Raji (cell line): ENCODE measurements around the gene ILRUN.

ENCODE experiments used
- POLR2A ChIP-seq: IDR thresholded peaks from 2 replicates; pipeline ENCODE4 v1.6.1; 2011; ENCODE audit warnings: low read depth, low read length, control low read depth; ENCODE audit not compliant: insufficient read depth

Gene ILRUN

DNA sequence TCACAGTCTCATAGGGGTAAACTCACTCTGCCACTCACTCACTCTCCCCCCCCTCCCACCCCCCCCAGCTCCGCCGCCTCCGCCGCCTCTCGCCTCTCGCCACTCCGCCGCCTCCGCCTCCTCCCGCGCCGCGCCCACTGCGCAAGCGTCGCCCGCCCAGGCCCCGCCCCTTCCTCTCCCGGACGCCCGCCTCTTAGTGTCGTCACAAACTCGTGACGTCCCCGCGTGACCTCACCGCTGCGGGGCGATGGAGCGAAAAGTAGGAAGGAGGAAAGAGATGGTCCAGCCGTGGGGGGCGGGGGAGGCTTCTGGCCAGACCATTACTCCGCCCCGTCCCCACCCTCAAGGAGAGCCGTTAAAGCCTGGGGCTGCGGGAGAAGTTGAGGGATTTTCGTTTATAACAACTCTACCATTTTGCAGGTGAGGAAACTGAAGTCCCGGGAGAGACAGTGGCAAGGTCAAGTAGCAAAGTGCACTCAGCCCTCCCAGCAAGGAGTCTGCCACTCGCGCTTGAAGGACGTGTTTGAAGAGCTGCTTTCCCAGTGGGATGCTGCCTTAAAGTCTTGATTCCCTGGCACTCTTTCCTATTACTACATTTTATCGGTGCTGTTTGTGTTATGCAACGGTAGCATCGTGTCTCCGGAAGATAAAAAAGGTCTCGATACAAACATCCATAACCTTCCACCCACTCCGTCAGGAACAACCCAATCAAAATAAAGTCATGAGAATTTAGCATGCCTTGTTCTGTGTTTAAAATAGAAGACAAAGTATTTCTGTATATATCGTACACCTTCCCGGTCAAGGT lies at the start of gene ILRUN:
Gene ILRUN (minus strand): TSS at position 29 of the 805 bp plus-strand sequence. CDS start 164 bp downstream, outside the sequence.
- TF ChIP-seq POLR2A, result peak; percentile 69

DNA sequence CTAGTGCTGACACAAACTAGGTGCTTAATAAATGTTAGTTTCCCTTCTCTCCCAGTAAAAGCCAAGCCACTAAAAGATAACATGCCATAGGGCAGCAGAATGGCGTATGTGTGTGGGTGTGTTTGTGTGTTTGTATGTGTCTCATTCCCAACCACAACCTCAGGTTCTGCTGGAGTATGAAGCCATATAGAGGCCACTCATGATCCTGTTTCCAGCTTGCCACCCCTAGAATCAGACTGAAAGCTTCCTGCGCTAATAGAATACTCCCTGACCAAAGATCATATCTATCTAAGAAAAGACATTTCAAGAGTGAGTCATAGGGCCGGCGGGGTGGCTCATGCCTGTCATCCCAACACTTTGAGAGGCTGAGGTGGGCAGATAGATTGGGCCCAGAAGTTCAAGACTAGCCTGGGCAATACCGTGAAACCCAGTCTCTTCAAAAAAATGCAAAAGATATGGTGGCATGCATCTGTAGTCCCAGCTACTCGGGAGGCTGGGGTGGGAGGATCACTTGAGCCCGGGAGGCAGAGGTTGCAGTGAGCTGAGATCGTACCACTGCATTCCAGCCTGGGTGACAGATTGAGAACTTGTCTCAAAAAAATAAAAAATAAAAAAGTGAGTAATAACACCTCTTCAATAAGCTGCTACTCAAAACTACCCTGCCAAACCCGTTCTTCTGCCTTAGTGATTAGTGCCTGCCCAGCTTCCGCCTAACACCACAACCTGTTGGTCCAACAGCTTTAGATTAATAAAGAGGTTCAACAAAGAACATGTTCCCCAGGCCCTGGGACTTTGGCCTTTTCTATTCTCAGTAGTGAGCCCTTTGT lies 48.9 kb upstream of the ILRUN start:
- no peak for TF ChIP-seq POLR2A

DNA sequence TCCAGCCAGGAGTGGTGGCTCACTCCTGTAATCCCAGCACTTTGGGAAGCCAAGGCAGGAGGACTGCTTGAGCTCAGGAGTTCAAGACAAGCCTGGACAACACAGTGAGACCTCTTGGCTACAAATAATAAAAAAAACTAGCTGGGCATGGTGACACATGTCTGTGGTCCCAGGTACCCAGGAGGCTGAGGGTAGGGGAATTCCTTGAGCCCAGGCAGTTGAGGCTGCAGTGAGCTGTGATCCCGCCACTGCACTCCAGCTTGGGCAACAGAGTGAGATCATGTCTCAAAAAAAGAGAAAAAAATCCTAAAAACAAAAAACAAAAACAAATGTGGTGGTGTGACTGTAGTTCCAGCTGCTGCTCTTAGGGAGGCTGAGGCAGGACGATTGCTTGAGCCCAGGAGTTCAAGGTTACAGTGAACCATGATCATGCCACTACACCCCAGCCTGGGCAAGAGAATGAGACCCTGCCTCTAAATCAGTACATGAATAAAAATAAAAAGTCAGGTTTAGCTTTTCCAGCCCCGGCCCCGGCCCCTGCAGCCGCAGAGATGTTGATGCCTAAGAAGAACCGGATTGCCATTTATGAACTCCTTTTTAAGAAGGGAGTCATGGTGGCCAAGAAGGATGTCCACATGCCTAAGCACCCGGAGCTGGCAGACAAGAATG lies 47.2 kb upstream of the ILRUN start:
- no peak for TF ChIP-seq POLR2A

DNA sequence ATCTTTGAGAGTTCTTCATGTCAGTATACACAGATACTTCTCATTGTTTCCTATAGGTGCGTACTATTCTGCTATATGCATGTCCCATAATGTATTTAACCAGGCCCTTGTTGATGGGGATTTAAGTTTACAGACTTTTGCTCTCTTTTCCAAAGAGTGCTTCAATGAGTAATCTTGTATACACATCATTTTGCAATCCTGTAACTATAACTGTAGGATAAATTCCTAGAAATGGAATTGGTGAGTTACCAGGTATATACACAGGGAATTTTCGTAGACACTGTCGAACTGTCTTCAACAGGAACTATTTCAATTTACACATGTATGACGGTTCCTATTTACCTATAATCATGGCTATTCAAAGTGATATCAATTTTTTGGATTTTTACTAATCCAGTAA lies 45.5 kb upstream of the ILRUN start:
- no peak for TF ChIP-seq POLR2A

DNA sequence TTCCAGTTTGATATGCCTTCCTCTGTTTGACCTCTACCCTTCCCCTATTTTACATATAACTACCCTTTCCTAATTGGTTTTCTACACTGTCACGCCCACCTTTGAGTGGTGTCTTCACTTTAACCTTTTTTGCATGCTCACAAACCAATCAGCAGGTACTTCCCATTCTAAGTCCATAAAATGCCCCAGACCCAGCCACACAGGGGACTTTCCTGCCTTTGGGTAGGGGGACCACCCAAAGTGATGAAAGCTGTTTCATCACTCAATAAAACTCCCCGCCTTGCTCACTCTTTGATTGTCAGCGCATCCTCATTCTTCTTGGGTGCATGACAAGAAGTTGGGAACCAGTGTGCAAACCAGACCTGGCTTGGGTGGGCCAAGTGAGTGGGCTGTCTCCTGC lies 40.3 kb upstream of the ILRUN start:
- no peak for TF ChIP-seq POLR2A

DNA sequence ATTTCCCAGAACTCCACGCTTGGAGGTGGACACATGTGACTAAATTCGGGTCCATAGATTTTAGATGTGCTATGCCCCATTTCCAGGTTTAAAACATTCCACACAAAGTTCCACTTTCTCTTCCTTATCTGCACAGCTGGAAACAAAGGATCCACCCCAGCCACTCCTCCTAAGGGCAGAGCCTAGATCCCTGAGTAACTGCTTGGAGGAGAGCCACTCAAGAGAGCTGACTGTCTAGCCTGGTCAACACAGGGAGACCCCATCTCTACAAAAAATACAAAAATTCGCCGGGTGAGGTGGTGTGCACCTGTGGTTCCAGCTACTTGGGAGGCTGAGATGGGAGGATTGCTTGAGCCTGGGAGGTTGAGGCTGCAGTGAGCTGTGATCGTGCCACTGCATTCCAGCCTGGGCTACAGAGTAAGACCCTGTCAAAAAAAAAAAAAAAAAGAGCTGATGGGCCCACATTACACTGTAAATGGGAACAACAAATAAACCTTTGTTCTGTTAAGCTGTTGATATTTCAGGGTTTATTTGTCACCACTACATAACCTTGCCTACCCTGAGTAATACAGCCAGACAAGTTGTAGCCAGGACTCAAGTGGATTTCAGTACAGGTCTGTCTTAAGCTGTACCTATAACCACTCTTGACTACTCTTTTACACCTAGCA lies 35.0 kb upstream of the ILRUN start:
- no peak for TF ChIP-seq POLR2A

DNA sequence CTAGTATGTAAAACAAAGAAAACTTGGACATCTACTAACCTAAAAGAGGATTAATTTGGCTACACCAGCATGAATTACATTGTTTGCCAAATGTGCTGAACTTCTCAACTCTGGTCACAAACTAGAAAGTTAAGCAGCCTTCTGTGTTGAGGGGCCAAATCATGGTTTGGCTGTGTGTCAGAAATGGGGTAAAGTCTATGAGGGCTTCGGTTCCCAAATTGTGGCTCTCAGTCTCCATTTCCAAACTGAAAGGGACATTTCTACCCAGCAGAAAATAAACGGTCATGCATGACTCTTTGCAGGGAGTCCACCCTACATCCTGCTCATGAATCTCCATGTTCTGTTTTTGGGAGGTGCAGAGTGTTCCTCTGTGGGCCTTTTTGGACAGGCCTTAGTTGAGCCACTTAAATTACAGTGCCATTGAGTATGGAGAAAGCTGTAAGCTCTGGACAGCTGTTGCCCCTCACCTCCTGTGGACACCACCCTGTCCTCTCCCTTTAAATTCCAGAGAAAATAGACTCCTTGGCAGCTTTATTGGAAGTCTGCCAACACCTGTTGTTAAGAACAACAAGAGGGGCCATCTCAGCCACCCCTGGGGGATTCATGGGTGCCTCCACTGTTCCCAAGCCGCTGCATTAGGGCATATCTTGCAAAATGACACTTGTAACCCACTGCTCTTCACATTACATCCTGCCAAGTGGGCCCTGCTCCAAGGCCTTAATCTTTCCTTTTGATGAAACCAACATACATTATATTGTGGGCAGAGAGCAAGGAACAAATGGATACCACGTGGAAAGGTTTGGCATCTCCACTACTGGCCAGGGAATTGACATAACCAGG lies 33.3 kb upstream of the ILRUN start:
- no peak for TF ChIP-seq POLR2A

DNA sequence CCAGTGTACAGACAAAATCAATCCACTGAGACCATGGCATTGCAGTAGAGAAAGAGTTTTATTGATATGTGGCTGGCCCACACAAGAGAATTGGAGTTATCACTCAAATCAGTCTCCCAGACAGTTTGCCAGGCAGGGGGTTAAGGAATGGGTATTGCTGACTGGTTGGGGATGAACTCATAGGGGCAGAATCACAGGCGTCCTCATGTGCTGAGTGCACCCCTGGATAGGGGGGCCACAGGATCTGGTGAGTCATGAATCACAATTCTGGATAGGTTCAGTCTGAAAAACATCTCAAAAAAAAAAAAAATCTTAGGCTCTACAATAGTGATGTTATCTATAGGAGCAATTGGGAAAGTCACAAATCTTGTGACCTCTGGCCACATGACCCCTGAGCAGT lies 29.5 kb upstream of the ILRUN start:
- TF ChIP-seq POLR2A, result no peak

DNA sequence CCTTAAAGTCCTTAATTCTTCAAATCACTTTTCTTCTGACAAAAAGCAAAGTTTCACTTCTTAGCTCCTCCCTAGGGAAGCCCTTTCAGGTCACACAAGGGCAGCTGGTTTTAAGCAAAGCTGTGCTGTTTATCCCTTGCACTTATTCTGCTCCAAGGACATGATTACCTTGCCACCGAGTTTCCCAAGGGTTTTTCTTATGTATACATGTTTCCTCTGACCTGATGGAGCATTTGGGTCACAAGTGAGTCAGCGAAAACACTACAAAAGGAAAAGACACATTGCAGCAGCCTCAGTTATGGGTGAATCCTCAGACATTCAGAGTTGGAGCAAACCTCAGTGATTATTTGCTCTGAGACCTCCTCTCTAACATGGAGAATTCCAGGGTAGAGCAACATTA lies 26.6 kb upstream of the ILRUN start:
- TF ChIP-seq POLR2A, result no peak

DNA sequence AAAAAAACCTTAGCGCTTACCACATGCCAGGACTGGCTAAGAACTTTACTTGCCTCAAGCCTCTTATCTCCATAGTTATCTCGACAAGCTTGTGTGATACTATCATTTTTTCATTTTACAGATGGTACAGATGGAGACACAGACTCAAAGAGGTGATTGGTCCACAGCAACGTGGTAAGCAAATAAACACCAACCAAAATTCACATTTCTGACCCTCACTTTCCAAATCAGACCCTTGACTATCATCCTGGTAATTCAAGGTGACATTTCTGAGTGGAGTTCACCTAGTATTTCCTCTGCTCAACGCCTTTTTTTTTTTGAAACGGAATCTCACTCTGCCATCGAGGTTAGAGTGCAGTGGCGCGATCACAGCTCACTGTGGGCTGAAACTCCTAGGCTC lies 25.9 kb upstream of the ILRUN start:
- no peak for TF ChIP-seq POLR2A

DNA sequence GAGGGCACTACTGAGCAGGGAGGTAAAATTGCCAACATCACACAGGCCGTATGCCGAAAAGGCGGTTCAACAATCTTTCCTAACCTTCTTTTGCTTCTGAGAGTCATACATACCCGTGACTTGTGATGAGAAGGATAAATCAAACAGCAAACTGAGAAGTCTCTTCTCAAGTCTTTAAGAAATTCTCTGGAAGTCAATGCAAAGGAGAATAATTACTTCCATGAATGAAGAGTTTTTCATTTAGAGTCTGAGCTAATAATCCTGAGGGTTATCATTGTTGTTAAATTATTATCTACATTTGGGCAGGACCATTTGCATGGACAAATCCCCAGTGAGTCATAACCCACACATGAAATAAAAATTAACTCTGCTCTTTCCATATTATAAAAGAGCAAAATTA lies 22.4 kb upstream of the ILRUN start:
- TF ChIP-seq POLR2A, result no peak

DNA sequence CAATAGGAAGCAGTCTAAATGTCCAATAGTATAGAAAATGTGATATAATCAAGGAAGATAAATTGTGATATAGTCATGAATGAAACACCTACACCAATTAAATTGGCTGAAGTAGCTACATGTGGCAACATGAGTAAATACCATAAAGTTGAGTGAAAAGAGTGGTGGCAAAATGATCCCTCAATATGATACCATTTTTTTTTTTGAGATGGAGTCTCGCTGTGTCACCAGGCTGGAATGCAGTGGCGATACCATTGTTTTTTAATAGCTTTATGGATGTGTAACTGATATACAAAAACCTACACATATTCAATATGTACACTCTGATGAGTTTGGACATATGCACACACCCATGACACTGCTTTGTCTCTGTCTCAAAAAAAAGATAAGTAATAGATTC lies 20.9 kb upstream of the ILRUN start:
- TF ChIP-seq POLR2A, result no peak

DNA sequence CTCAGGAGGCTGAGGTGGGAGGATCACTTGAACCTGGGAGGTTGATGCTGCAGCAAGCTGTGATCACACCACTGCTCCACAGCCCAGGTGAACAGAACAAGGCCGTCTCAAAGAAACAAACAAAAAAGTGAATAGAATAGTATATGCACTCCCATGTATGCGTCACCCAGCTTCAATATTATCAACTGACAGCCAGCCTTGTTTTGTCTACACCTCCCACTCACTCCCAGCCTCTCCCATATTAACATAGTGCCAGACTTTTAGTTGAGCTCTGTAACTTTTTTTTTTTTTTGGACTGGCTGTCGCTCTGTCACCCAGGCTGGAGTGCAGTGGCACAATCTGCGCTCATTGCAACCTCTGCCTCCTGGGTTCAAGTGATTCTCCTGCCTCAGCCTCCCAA lies 18.1 kb upstream of the ILRUN start:
- TF ChIP-seq POLR2A, result no peak

DNA sequence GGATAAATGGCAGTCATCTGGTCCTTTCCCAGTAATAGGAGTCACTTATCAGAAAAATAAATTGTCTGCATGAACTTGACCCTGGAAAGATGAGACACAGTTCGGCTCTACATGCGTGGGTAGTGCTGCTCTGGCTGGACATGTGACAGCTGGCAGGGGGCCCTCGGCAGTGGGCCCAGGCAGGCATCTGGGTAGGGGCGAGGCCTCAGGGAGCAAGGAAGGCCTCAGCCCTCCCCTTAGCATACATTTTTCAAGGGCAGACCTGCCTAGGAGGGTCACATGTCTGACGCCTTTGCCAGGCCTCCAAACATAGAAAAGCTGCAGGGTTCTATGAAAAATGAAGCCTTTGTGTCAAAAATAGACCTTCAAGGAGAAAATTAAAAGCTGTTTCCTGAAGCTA lies 12.8 kb upstream of the ILRUN start:
- TF ChIP-seq POLR2A, result no peak
